Vagina (tissue), 2 donors: Measurements from ENCODE around the gene CHD1.

ENCODE experiments used
- POLR2A ChIP-seq, 2 donors: fragments of 450-650 bp; IDR thresholded peaks; one replicate each; pipeline ENCODE4 v1.6.1; 2017; ENCODE audit warnings: antibody characterized with exemption in 2 of 2, mild to moderate bottlenecking in 2 of 2, moderate library complexity in 2 of 2
- TF ChIP-seq, protein P1 (sequence below), 3 experiments: fragments of 450-650 bp in 2 of 3; fragments of 200-600 bp in 1 of 3; sonication (generic) in 1 of 3; IDR thresholded peaks; one replicate each; pipeline ENCODE4 v1.5.1; 2017 to 2019; ENCODE audit warnings: antibody characterized with exemption in 3 of 3, mild to moderate bottlenecking in 2 of 3, moderate library complexity in 2 of 3

DNA sequence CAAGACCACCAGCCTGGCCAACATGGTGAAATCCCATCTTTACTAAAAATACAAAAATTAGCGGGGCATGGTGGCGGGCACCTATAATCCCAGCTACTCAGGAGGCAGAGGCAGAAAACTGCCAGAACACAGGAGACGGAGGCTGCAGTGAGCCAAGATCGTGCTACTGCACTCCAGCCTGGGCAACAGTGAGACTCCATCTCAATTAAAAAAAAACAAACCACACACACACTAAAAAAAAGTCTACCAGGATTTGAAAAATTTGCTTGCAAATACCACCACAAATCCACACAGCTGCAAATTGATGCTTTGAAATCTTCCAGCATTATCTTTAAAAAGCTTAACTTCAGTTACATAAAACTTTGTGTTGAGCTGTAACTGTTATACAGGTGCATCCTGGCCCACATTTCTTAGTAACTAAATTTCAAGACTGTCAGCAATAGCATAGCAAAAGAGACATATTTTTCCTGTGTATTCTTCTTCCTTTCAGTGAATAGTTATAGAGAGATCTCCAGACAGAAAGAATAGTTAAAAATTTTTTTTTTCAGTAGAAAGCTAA lies 6.8 kb downstream of the CHD1 start:
- TF ChIP-seq POLR2A (IDR thresholded peaks at IDR 0.05) = no peak
- TF ChIP-seq, protein P1, sequence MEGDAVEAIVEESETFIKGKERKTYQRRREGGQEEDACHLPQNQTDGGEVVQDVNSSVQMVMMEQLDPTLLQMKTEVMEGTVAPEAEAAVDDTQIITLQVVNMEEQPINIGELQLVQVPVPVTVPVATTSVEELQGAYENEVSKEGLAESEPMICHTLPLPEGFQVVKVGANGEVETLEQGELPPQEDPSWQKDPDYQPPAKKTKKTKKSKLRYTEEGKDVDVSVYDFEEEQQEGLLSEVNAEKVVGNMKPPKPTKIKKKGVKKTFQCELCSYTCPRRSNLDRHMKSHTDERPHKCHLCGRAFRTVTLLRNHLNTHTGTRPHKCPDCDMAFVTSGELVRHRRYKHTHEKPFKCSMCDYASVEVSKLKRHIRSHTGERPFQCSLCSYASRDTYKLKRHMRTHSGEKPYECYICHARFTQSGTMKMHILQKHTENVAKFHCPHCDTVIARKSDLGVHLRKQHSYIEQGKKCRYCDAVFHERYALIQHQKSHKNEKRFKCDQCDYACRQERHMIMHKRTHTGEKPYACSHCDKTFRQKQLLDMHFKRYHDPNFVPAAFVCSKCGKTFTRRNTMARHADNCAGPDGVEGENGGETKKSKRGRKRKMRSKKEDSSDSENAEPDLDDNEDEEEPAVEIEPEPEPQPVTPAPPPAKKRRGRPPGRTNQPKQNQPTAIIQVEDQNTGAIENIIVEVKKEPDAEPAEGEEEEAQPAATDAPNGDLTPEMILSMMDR (IDR thresholded peaks at IDR 0.05) = no peak
